HEK293 (cell line): Measurements from ENCODE around the gene DSG2.

Experiments used
- KLF17 ChIP-seq: fragments of 450-650 bp; formaldehyde crosslinking; IDR thresholded peaks from 2 replicates; pipeline ENCODE4 v1.5.1; 2016; ENCODE audit warnings: missing biosample characterization, missing genetic modification characterization
- KLF9 ChIP-seq: fragments of 450-650 bp; formaldehyde crosslinking; IDR thresholded peaks from 2 replicates; pipeline ENCODE4 v1.5.1; 2016; ENCODE audit warnings: missing biosample characterization, missing genetic modification characterization, low read depth
- PBX3 ChIP-seq: sonication (generic); formaldehyde crosslinking; IDR thresholded peaks from 2 replicates; pipeline ENCODE4 v1.8.1; 2022; ENCODE audit warnings: mild to moderate bottlenecking, moderate library complexity, missing genetic modification reagents
- YY1 ChIP-seq: fragments of 450-650 bp; formaldehyde crosslinking; IDR thresholded peaks from 2 replicates; pipeline ENCODE4 v1.5.1; 2018; ENCODE audit warnings: missing biosample characterization, missing genetic modification characterization
- ZNF18 ChIP-seq: fragments of 450-650 bp; formaldehyde crosslinking; IDR thresholded peaks from 2 replicates; pipeline ENCODE4 v1.5.1; 2016; ENCODE audit warnings: missing biosample characterization, missing genetic modification characterization
- ZNF223 ChIP-seq: fragments of 450-650 bp; formaldehyde crosslinking; IDR thresholded peaks from 2 replicates; pipeline ENCODE4 v1.5.1; 2016; ENCODE audit warnings: missing biosample characterization, missing genetic modification characterization
- ZNF423 ChIP-seq: fragments of 450-650 bp; formaldehyde crosslinking; IDR thresholded peaks from 2 replicates; pipeline ENCODE4 v1.5.1; 2016; ENCODE audit warnings: missing biosample characterization, missing genetic modification characterization
- ZNF510 ChIP-seq: fragments of 450-650 bp; formaldehyde crosslinking; IDR thresholded peaks from 2 replicates; pipeline ENCODE4 v1.5.1; 2018; ENCODE audit warnings: mild to moderate bottlenecking, missing genetic modification characterization, missing biosample characterization; ENCODE audit not compliant: insufficient replicate concordance
- ZNF530 ChIP-seq: fragments of 450-650 bp; formaldehyde crosslinking; IDR thresholded peaks from 2 replicates; pipeline ENCODE4 v1.5.1; 2016; ENCODE audit warnings: low read depth, missing biosample characterization, missing genetic modification characterization
- ZSCAN5A ChIP-seq: fragments of 450-650 bp; formaldehyde crosslinking; IDR thresholded peaks from 2 replicates; pipeline ENCODE4 v1.5.1; 2016; ENCODE audit warnings: missing biosample characterization, missing genetic modification characterization
- TF ChIP-seq, protein P1 (sequence below): fragments of 450-650 bp; formaldehyde crosslinking; IDR thresholded peaks from 2 replicates; pipeline ENCODE4 v1.5.1; 2016; ENCODE audit warnings: missing biosample characterization, missing genetic modification characterization
- TF ChIP-seq, protein P2 (sequence below): fragments of 450-650 bp; formaldehyde crosslinking; IDR thresholded peaks from 2 replicates; pipeline ENCODE4 v1.5.1; 2016; ENCODE audit warnings: missing biosample characterization, missing genetic modification characterization

DNA sequence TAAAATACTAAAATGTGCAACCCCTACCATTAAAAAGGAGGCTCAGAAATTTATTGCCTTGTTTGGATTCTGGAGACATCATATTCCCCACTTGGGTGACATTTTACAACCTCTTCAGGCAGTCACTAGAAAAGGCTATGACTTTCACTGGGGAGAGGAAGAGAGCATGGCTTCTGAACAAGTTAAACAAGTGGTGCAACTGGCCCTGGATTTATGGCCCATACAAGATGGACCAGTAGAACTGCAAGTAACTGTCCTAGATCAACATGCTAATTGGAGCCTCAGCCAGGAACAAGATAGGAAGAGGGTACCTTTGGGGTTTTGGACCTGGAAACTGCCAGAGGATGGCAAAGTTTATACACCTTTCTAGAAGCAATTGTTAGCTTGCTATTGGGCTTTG, 4.0 kb upstream of the DSG2 start:
- TF ChIP-seq, protein P1, sequence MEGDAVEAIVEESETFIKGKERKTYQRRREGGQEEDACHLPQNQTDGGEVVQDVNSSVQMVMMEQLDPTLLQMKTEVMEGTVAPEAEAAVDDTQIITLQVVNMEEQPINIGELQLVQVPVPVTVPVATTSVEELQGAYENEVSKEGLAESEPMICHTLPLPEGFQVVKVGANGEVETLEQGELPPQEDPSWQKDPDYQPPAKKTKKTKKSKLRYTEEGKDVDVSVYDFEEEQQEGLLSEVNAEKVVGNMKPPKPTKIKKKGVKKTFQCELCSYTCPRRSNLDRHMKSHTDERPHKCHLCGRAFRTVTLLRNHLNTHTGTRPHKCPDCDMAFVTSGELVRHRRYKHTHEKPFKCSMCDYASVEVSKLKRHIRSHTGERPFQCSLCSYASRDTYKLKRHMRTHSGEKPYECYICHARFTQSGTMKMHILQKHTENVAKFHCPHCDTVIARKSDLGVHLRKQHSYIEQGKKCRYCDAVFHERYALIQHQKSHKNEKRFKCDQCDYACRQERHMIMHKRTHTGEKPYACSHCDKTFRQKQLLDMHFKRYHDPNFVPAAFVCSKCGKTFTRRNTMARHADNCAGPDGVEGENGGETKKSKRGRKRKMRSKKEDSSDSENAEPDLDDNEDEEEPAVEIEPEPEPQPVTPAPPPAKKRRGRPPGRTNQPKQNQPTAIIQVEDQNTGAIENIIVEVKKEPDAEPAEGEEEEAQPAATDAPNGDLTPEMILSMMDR (tag by site-specific recombination), result no peak
- TF ChIP-seq ZNF18 (no peak), PBX3 (CRISPR knock-in tag) (no peak), ZNF530 (no peak), ZNF223 (tag by site-specific recombination) (no peak), ZNF423 (tag by site-specific recombination) (no peak), YY1 (tag by site-specific recombination) (no peak), ZSCAN5A (no peak), ZNF510 (tag by site-specific recombination) (no peak), KLF9 (tag by site-specific recombination) (no peak), KLF17 (tag by site-specific recombination) (no peak)
- TF ChIP-seq, protein P2, sequence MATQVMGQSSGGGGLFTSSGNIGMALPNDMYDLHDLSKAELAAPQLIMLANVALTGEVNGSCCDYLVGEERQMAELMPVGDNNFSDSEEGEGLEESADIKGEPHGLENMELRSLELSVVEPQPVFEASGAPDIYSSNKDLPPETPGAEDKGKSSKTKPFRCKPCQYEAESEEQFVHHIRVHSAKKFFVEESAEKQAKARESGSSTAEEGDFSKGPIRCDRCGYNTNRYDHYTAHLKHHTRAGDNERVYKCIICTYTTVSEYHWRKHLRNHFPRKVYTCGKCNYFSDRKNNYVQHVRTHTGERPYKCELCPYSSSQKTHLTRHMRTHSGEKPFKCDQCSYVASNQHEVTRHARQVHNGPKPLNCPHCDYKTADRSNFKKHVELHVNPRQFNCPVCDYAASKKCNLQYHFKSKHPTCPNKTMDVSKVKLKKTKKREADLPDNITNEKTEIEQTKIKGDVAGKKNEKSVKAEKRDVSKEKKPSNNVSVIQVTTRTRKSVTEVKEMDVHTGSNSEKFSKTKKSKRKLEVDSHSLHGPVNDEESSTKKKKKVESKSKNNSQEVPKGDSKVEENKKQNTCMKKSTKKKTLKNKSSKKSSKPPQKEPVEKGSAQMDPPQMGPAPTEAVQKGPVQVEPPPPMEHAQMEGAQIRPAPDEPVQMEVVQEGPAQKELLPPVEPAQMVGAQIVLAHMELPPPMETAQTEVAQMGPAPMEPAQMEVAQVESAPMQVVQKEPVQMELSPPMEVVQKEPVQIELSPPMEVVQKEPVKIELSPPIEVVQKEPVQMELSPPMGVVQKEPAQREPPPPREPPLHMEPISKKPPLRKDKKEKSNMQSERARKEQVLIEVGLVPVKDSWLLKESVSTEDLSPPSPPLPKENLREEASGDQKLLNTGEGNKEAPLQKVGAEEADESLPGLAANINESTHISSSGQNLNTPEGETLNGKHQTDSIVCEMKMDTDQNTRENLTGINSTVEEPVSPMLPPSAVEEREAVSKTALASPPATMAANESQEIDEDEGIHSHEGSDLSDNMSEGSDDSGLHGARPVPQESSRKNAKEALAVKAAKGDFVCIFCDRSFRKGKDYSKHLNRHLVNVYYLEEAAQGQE (tag by site-specific recombination), result no peak
